Stimulated activated naive CD8-positive, alpha-beta T cell treated with anti-CD3 and anti-CD28 coated beads, Interleukin-15, Interleukin-2, amounts not matched to agents 100 ng/mL and 50 ng/mL, for 24 hours (primary cell): Measurements from ENCODE around the gene TNNC1.

ENCODE experiments used
- H3K27ac Mint-ChIP-seq: one replicate; pipeline ENCODE4 v1.8.0; 2021; ENCODE audit warnings: mild to moderate bottlenecking, mixed read lengths
- H3K27me3 Mint-ChIP-seq: one replicate; pipeline ENCODE4 v1.8.0; 2021; ENCODE audit warnings: mixed read lengths
- H3K36me3 Mint-ChIP-seq: one replicate; pipeline ENCODE4 v1.8.0; 2021; ENCODE audit warnings: low read depth, mixed read lengths
- H3K4me1 Mint-ChIP-seq: one replicate; pipeline ENCODE4 v1.8.0; 2021; ENCODE audit warnings: low read depth, mixed read lengths
- H3K4me3 Mint-ChIP-seq: one replicate; pipeline ENCODE4 v1.8.0; 2021; ENCODE audit warnings: mild to moderate bottlenecking, mixed read lengths
- H3K9me3 Mint-ChIP-seq: one replicate; pipeline ENCODE4 v1.8.0; 2021; ENCODE audit warnings: mixed read lengths

The TNNC1 gene

GRCh38 chr3:52435246-52436101 lies 18.4 kb downstream of the TNNC1 start:
- H3K9me3 Mint-ChIP-seq: no peaks in the 10 kb centered on the region
- no peaks in the 10 kb centered on the region for H3K4me1 Mint-ChIP-seq
- H3K27me3 Mint-ChIP-seq: no peaks in the 10 kb centered on the region
- no peak overlapping the region for H3K4me3 Mint-ChIP-seq
- no peak overlapping the region for H3K27ac Mint-ChIP-seq
- no peaks in the 10 kb centered on the region for H3K36me3 Mint-ChIP-seq

- H3K27me3 Mint-ChIP-seq: no peaks in the 10 kb centered on the region
- H3K9me3 Mint-ChIP-seq: no peaks in the 10 kb centered on the region
- H3K4me3 Mint-ChIP-seq: no peak overlapping the region
- H3K36me3 Mint-ChIP-seq: no peaks in the 10 kb centered on the region
- H3K4me1 Mint-ChIP-seq: no peaks in the 10 kb centered on the region
- H3K27ac Mint-ChIP-seq: no peak overlapping the region
Measured at GRCh38 chr3:52434491-52435115, 19.2 kb downstream of the TNNC1 start.

GRCh38 chr3:52433996-52434479 lies 19.8 kb downstream of the TNNC1 start:
- no peaks in the 10 kb centered on the region for H3K9me3 Mint-ChIP-seq
- H3K27ac Mint-ChIP-seq: no peak overlapping the region
- no peaks in the 10 kb centered on the region for H3K4me1 Mint-ChIP-seq
- H3K27me3 Mint-ChIP-seq: no peaks in the 10 kb centered on the region
- no peaks in the 10 kb centered on the region for H3K36me3 Mint-ChIP-seq
- no peak overlapping the region for H3K4me3 Mint-ChIP-seq

- Mint-ChIP-seq H3K27ac (no peak overlapping the region), H3K27me3 (no peaks in the 10 kb centered on the region), H3K36me3 (no peaks in the 10 kb centered on the region), H3K4me1 (no peaks in the 10 kb centered on the region), H3K4me3 (no peak overlapping the region), H3K9me3 (no peaks in the 10 kb centered on the region)
Measured at GRCh38 chr3:52433328-52433995, 20.4 kb downstream of the TNNC1 start.

- H3K27ac Mint-ChIP-seq: no peak overlapping the region
- no peaks in the 10 kb centered on the region for H3K36me3 Mint-ChIP-seq
- no peaks in the 10 kb centered on the region for H3K9me3 Mint-ChIP-seq
- no peaks in the 10 kb centered on the region for H3K4me1 Mint-ChIP-seq
- no peaks in the 10 kb centered on the region for H3K27me3 Mint-ChIP-seq
- no peak overlapping the region for H3K4me3 Mint-ChIP-seq
Measured at GRCh38 chr3:52432691-52433141, 21.1 kb downstream of the TNNC1 start.

GRCh38 chr3:52432225-52432624 lies 21.6 kb downstream of the TNNC1 start:
- H3K9me3 Mint-ChIP-seq: no peaks in the 10 kb centered on the region
- no peaks in the 10 kb centered on the region for H3K4me1 Mint-ChIP-seq
- H3K27ac Mint-ChIP-seq: no peak overlapping the region
- H3K36me3 Mint-ChIP-seq: no peaks in the 10 kb centered on the region
- H3K4me3 Mint-ChIP-seq: no peak overlapping the region
- H3K27me3 Mint-ChIP-seq: no peaks in the 10 kb centered on the region

- no peaks in the 10 kb centered on the region for H3K9me3 Mint-ChIP-seq
- H3K27ac Mint-ChIP-seq: no peak overlapping the region
- H3K27me3 Mint-ChIP-seq: no peaks in the 10 kb centered on the region
- H3K4me1 Mint-ChIP-seq: no peaks in the 10 kb centered on the region
- H3K4me3 Mint-ChIP-seq: no peak overlapping the region
- H3K36me3 Mint-ChIP-seq: no peaks in the 10 kb centered on the region
Measured at GRCh38 chr3:52431459-52432223, 22.2 kb downstream of the TNNC1 start.

GRCh38 chr3:52430416-52430810 lies 23.4 kb downstream of the TNNC1 start:
- Mint-ChIP-seq H3K4me3 (no peak overlapping the region), H3K27ac (no peak overlapping the region), H3K36me3 (no peaks in the 10 kb centered on the region), H3K9me3 (no peaks in the 10 kb centered on the region), H3K4me1 (no peaks in the 10 kb centered on the region), H3K27me3 (no peaks in the 10 kb centered on the region)

- H3K4me3 Mint-ChIP-seq: no peak overlapping the region
- no peaks in the 10 kb centered on the region for H3K36me3 Mint-ChIP-seq
- H3K27ac Mint-ChIP-seq: no peak overlapping the region
- no peaks in the 10 kb centered on the region for H3K27me3 Mint-ChIP-seq
- no peaks in the 10 kb centered on the region for H3K4me1 Mint-ChIP-seq
- H3K9me3 Mint-ChIP-seq: no peaks in the 10 kb centered on the region
Measured at GRCh38 chr3:52429779-52430415, 23.9 kb downstream of the TNNC1 start.

- Mint-ChIP-seq H3K27me3 (no peaks in the 10 kb centered on the region), H3K4me3 (no peak overlapping the region), H3K27ac (no peak overlapping the region), H3K9me3 (no peaks in the 10 kb centered on the region), H3K36me3 (no peaks in the 10 kb centered on the region), H3K4me1 (no peaks in the 10 kb centered on the region)
Measured at GRCh38 chr3:52429031-52429430, 24.8 kb downstream of the TNNC1 start.

GRCh38 chr3:52428151-52429005 lies 25.5 kb downstream of the TNNC1 start:
- H3K27ac Mint-ChIP-seq: no peak overlapping the region
- H3K36me3 Mint-ChIP-seq: no peaks in the 10 kb centered on the region
- H3K9me3 Mint-ChIP-seq: no peaks in the 10 kb centered on the region
- no peak overlapping the region for H3K4me3 Mint-ChIP-seq
- no peaks in the 10 kb centered on the region for H3K27me3 Mint-ChIP-seq
- H3K4me1 Mint-ChIP-seq: no peaks in the 10 kb centered on the region

- no peaks in the 10 kb centered on the region for H3K36me3 Mint-ChIP-seq
- no peak overlapping the region for H3K4me3 Mint-ChIP-seq
- H3K4me1 Mint-ChIP-seq: no peaks in the 10 kb centered on the region
- no peak overlapping the region for H3K27ac Mint-ChIP-seq
- H3K27me3 Mint-ChIP-seq: no peaks in the 10 kb centered on the region
- no peaks in the 10 kb centered on the region for H3K9me3 Mint-ChIP-seq
Measured at GRCh38 chr3:52423173-52423572, 30.7 kb downstream of the TNNC1 start.

GRCh38 chr3:52422669-52423068 lies 31.2 kb downstream of the TNNC1 start:
- no peaks in the 10 kb centered on the region for H3K4me1 Mint-ChIP-seq
- H3K36me3 Mint-ChIP-seq: no peaks in the 10 kb centered on the region
- H3K4me3 Mint-ChIP-seq: no peak overlapping the region
- no peaks in the 10 kb centered on the region for H3K27me3 Mint-ChIP-seq
- no peak overlapping the region for H3K27ac Mint-ChIP-seq
- no peaks in the 10 kb centered on the region for H3K9me3 Mint-ChIP-seq
